ENCODE data around the gene PHLPP1.

DNA sequence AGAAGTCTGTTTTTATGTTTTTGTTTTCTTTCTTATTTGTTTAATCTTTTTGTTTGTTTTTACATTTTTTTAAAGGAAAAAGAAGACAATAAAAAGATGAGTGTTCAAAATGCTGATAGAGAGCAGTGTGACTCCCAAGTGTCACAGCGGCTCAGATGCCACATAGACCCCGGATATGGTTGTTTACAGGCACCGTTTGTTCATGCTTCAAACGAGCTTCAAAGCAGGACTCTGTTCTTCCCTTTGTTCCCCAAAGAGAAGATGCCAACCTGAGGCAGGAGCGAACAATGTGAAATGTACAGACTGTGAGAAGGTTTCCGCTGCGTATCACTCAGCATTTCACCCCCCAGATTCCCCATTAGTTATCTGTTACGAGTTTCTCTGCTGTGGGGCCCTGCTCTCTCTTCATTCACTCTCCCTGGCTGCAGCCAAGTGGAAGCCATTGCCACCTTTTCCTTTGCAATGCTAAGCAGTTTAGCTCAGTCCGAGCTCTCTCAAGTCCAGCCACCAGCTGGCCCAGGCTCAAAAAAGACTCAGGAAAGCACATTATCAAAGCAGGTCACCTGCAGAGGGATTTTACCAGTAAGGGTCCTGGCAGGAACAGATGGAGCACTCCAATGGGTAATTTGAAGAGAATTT lies 36.4 kb upstream of the PHLPP1 start:
- no peak for TF ChIP-seq POLR2A (IDR thresholded peaks at IDR 0.05; ENCODE audit: low read depth, low read length)
- TF ChIP-seq, protein P1, sequence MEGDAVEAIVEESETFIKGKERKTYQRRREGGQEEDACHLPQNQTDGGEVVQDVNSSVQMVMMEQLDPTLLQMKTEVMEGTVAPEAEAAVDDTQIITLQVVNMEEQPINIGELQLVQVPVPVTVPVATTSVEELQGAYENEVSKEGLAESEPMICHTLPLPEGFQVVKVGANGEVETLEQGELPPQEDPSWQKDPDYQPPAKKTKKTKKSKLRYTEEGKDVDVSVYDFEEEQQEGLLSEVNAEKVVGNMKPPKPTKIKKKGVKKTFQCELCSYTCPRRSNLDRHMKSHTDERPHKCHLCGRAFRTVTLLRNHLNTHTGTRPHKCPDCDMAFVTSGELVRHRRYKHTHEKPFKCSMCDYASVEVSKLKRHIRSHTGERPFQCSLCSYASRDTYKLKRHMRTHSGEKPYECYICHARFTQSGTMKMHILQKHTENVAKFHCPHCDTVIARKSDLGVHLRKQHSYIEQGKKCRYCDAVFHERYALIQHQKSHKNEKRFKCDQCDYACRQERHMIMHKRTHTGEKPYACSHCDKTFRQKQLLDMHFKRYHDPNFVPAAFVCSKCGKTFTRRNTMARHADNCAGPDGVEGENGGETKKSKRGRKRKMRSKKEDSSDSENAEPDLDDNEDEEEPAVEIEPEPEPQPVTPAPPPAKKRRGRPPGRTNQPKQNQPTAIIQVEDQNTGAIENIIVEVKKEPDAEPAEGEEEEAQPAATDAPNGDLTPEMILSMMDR (conservative IDR thresholded peaks at IDR 0.05; ENCODE audit: low read depth, low read length), result no peak
- no peak for TF ChIP-seq MAZ (IDR thresholded peaks at IDR 0.05; ENCODE audit: borderline replicate concordance, low read depth, low read length)
- no peak for TF ChIP-seq FOS (IDR thresholded peaks at IDR 0.05; ENCODE audit: low read depth, low read length)
- no peak for TF ChIP-seq NFE2L2 (IDR thresholded peaks at IDR 0.05; ENCODE audit: low read depth, low read length)
- TF ChIP-seq, protein P2, sequence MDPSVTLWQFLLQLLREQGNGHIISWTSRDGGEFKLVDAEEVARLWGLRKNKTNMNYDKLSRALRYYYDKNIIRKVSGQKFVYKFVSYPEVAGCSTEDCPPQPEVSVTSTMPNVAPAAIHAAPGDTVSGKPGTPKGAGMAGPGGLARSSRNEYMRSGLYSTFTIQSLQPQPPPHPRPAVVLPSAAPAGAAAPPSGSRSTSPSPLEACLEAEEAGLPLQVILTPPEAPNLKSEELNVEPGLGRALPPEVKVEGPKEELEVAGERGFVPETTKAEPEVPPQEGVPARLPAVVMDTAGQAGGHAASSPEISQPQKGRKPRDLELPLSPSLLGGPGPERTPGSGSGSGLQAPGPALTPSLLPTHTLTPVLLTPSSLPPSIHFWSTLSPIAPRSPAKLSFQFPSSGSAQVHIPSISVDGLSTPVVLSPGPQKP (IDR thresholded peaks at IDR 0.05; ENCODE audit: borderline replicate concordance, low read depth, low read length), result no peak

All from IMR-90 (cell line).